Measurements from ENCODE around the gene RNF223.
A peak's percentile ranks its signal among the peaks of the same experiment; 100 is the strongest.
"Not testable (repeated sequence)": the region's sequence is repeated elsewhere in the genome, so short reads cannot be mapped to it uniquely, and the experiment has no call there.

Gene RNF223

GRCh38 chr1:1085911-1086841, 12.1 kb upstream of the RNF223 start:
- DNase-seq: peak in 1 of 2 experiments; percentile 2

GRCh38 chr1:1085171-1085841, 11.2 kb upstream of the RNF223 start:
- no peak for DNase-seq

DNA sequence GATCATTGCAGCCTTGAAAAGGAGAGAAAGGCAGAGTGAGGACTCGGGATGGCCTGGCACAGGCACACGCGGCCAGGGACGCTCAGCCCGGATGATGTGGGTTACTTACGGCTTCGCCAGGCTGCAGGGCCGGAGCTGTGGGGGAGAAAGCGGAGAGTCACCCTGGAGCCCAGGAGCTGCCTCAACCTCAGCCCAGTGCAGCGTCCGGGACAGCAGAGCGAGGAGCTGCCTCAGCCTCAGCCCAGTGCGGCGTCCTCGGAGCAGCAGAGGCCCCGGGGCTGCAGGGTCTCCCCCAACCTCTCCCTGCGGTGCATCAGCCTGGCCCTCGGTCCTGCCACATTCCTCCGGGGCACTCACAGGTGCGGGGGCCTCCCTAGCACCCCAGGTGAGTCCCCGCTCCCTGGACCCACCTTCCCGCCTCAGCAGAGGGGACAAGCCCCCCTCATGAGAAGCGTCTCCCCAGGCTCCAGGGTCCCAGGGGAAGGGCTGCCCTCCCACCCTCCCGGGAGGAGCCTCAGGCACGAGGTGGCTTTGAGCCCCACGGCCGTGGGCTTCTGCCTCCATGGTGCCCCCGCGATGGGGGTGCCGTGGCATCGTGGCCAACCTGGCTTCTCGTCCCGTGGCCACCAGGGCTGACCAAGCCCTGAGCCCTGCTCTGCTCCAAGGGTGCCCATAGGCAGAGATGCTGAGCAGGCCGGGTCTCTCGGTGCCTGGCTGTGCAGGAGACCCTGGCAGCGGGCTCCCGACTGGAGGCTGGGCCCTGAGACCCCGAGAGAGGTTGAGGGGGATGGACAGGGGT, 10.5 kb upstream of the RNF223 start:
- DNase-seq: no peak

DNA sequence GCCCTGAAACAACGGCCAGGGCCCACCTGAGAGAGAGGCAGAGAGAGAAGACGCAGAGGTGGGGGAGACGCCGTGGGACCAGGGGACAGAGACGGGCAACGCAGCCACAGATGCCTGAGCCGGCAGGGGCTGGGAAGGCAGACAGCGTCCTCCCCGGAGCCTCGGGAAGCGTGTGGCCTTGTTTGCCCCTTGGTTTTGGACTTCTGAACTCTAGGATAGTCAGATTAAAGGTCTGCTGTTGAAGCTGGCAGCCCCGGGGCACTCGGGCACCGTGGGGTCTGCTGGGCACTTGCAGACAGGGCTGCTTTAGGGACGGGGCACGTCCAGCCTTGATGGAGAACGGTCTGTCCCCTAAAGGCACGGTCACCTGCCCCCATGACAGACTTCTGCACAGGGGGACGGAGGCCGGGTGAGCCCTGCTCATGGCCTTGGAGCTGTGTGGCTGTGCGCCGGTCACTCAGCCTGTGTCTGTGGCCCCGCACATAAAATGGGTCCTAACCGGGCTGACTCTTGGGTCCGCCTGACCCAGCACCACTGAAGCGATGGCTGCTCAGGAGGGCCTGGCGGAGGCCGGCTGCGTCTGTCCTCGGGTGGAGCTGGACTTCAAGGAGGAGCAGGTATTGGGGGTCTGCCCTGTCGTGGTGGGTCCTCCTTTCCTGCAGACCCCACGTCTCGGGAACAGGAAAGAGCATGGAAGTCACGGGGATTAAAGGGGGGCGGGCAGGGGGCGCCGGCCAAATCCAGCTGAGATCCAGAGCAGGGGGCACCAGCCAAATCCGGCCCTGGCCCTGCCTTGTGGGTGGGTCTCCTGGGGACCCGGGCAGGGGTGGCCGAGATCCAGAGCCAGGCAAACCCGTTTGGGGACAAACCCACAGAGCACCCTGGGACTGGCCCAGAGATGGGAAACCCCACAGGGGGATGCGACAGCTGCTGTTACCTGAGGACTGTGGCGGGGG, 9.6 kb upstream of the RNF223 start:
- DNase-seq: no peak

DNA sequence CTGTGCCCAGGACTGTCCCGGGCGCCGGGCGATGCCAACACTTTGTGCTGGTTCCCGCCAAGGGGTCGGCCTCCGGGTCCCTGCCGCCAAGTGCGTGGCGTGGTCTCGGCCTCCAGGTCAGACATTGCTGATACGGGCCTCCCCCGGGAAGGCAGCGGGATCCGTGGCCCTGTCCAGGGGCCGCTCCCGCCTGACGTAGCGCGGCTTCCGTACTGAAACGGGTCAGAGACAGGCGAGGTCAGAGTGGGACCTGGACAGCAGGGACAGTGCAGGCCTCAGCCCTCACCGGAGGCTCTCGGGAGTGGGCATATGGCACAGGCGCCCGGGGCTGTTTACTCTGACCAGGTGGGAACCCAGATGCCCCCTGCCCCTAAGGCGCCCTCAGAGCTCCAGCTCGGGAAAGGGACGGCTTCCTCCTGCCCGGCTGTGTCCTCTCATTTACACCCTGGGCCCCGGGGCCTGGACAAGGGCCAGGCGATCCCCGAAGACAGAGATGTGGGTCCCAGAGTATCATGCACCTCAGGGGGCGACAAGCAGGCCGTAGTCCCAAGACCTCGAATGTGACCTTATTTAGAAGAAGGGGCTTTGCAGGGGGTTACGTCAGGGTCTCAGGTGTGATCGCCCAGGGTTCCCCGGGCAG, 8.8 kb upstream of the RNF223 start:
- no peak for DNase-seq

DNA sequence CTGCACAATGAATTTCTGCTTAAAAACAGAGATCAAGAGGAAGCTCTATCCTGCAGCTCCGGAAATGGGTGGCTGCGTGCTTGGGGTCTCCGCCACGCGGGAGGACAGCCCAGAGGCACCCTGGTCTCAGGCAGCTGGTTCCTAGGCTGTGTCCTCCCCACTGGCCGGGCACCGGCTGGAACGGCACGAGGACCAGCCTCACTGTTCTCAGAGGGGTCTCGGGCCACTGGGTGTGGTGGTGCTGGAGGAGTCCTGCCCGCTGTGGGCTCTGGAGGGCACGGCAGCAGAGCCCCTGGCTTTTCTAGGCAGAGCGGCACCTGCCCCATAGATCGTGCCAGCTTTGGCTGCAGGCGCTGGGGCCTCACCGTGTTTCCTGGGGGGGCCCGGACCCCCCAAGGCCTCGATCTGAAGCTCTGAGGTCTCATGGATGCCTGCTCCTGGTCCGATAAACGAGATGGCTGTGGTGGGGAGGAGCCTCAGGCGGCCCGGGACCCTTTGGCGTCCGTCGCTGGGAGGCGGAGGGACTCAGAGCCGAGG, 8.2 kb upstream of the RNF223 start:
- no peak for DNase-seq

GRCh38 chr1:1081311-1082238, 7.5 kb upstream of the RNF223 start:
- DNase-seq: no peak

DNA sequence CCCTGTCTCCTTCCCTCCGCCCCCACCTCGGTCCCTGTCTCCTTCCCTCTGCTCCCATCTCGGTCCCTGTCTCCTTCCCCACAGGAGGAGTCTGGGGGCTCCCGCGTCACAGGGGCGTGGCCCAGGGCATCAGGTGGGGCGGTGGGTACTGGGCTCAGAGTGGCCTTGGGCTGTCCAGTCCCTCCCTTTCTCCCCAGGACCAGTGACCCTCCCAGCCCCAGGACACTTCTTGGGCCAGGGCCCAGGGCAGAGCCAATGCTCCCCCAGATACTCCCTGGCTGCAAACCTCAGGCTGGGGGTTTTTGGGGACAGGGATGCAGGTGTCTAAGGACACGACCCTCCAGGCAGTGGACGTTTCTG, 6.8 kb upstream of the RNF223 start:
- DNase-seq: no peak

DNA sequence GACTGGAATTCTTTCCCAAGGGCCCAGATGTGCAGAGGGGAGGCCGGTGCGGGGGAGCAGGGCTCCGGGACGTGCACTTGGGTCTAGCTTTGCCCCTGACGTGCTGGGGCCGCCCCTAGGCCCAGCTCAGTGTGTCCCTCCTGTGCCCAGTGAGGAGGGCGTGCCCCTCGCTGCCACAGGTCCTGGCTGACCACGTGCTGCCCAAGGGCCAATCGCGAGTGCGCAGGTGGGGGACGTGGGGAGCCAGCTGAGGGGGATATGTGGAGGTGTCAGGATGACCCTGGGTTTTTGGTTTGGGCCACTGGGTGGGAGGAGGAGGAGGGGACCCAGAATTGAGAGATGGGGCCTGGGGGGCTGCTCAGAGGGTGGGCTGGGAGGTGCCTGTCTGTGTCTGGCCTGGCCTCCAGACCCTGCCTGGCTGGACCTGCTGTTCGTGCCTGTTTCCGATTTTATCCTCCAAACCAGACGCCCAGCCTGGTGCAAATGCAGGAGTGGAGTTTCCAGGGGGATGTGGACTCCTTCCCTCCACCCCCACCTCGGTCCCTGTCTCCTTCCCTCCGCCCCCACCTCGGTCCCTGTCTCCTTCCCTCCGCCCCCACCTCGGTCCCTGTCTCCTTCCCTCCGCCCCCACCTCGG, 6.1 kb upstream of the RNF223 start:
- peak in 1 of 2 experiments; percentile 43 for DNase-seq

GRCh38 chr1:1079408-1080121, 5.5 kb upstream of the RNF223 start:
- peak; percentile 48 to 52 for DNase-seq

DNA sequence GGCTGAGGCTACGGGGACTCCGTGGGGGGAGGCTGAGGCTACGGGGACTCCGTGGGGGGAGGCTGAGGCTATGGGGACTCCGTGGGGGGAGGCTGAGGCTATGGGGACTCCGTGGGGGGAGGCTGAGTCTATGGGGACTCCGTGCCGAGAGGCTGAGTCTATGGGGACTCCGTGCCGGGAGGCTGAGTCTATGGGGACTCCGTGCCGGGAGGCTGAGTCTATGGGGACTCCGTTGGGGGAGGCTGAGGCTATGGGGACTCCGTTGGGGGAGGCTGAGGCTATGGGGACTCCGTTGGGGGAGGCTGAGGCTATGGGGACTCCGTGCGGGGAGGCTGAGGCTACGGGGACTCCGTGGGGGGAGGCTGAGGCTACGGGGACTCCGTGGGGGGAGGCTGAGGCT, 3.3 kb upstream of the RNF223 start:
- not testable (repeated sequence) for DNase-seq

- DNase-seq: no peak
Observed at GRCh38 chr1:1075148-1075935, 1.2 kb upstream of the RNF223 start.

DNA sequence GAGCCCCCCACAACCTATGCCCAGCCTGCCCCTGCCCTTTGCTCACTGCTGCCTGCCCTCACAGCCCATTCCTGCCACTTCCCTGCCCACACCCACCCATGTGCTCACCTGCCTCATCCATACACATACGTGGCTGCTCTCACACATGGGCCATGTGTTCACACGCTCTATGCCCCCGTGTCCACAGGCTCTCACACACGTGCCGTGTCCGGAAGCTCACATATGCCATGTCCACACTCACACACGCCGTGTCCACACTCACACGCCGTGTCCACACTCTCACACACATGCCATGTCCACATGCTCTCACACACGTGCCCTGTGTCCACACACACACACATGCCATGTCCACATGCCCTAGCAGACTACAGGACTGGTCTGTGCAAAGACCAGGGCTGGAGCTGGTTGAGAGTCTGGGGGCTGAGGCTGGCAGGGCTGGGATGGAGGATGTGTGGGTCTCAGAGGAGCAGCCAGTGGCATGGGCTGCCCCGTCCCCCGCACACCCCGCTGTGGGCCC, 583 bp upstream of the RNF223 start:
- no peak for DNase-seq

GRCh38 chr1:1072849-1073742, 1.0 kb downstream of the RNF223 start:
- DNase-seq: no peak

GRCh38 chr1:1072299-1072848, 1.7 kb downstream of the RNF223 start:
- DNase-seq: no peak

- DNase-seq: no peak
Observed at GRCh38 chr1:1071486-1072298, 2.4 kb downstream of the RNF223 start.

All from activated CD4-positive, alpha-beta T cell treated with anti-CD3 and anti-CD28 coated beads, Interleukin-2, amount 50 U/mL, for 48 hours (primary cell).